HG03039 (cell line): ENCODE measurements around the gene SPDYE4.
"Not testable (repeated sequence)": the region's sequence is repeated elsewhere in the genome, so short reads cannot be mapped to it uniquely, and the experiment has no call there.

Source experiments
- ATAC-seq: cut with Tn5 transposase; IDR thresholded peaks from one replicate; pipeline ENCODE4 v1.9.1; 2021; ENCODE audit warnings: mild to moderate bottlenecking, moderate library complexity; ENCODE audit not compliant: unreplicated experiment

The SPDYE4 gene

GRCh38 chr17:8758137-8758596, at the start of gene SPDYE4:
Gene SPDYE4, minus strand, starts transcription at chr17:8758546. Its CDS starts 164 bp downstream, at chr17:8758382.
- ATAC-seq = no peak

GRCh38 chr17:8806926-8807550, 48.7 kb upstream of the SPDYE4 start:
- ATAC-seq = peak; percentile 51

- ATAC-seq = no peak
Observed at GRCh38 chr17:8806253-8806925, 48.0 kb upstream of the SPDYE4 start.

GRCh38 chr17:8805396-8805795, 47.0 kb upstream of the SPDYE4 start:
- ATAC-seq = not testable (repeated sequence)

- no peak for ATAC-seq
Observed at GRCh38 chr17:8803531-8804420, 45.4 kb upstream of the SPDYE4 start.

GRCh38 chr17:8801135-8801840, 42.9 kb upstream of the SPDYE4 start:
- ATAC-seq = no peak

- no peak for ATAC-seq
Observed at GRCh38 chr17:8800656-8801055, 42.3 kb upstream of the SPDYE4 start.

- no peak for ATAC-seq
Observed at GRCh38 chr17:8799570-8800212, 41.3 kb upstream of the SPDYE4 start.

GRCh38 chr17:8798846-8799569, 40.7 kb upstream of the SPDYE4 start, which contains the start of gene MFSD6L:
Gene MFSD6L, minus strand, starts transcription at chr17:8799365. Its CDS starts 245 bp downstream, at chr17:8799120.
- ATAC-seq = no peak

GRCh38 chr17:8798176-8798845, 40.0 kb upstream of the SPDYE4 start:
- no peak for ATAC-seq

- no peak for ATAC-seq
Observed at GRCh38 chr17:8797621-8798175, 39.4 kb upstream of the SPDYE4 start.

- ATAC-seq = no peak
Observed at GRCh38 chr17:8794636-8795035, 36.3 kb upstream of the SPDYE4 start.

GRCh38 chr17:8793649-8794048, 35.3 kb upstream of the SPDYE4 start:
- no peak for ATAC-seq

GRCh38 chr17:8792646-8793045, 34.3 kb upstream of the SPDYE4 start:
- no peak for ATAC-seq

- no peak for ATAC-seq
Observed at GRCh38 chr17:8791910-8792270, 33.5 kb upstream of the SPDYE4 start.

- ATAC-seq = no peak
Observed at GRCh38 chr17:8791248-8791909, 33.0 kb upstream of the SPDYE4 start.

GRCh38 chr17:8789743-8790142, 31.4 kb upstream of the SPDYE4 start:
- ATAC-seq = no peak

- ATAC-seq = no peak
Observed at GRCh38 chr17:8788998-8789397, 30.7 kb upstream of the SPDYE4 start.
